Lung (tissue), 12 donors: Measurements from ENCODE around the gene TTLL7. TPM values are rescaled to one million over a fixed set of nuclear protein-coding genes. Genes with fewer than 3 reads are reported as not detected.
"Not testable (repeated sequence)": the region's sequence is repeated elsewhere in the genome, so short reads cannot be mapped to it uniquely, and the experiment has no call there.

Source experiments
- ATAC-seq: fragments of 200-7000 bp; cut with Tn5 transposase; one replicate; pipeline ENCODE4 v1.9.1; 2020; ENCODE audit warnings: moderate number of reproducible peaks; ENCODE audit not compliant: insufficient read depth, low FRiP score
- DNase-seq, 3 donors: peaks; one replicate each; pipeline ENCODE4 v3.0.0-alpha.2; 2013 to 2017
- H3K27ac ChIP-seq, 2 donors: one replicate each; pipeline ENCODE4 v1.5.1; 2013; ENCODE audit warnings: mild to moderate bottlenecking in 2 of 2, moderate library complexity in 2 of 2, control low read depth in 1 of 2, inconsistent platforms in 1 of 2, low read depth in 1 of 2, low read length in 1 of 2
- H3K27me3 ChIP-seq, 3 donors: one replicate each; pipeline ENCODE4 v1.5.1; 2013; ENCODE audit warnings: low read length in 2 of 3; ENCODE audit not compliant: control insufficient read depth in 3 of 3, insufficient read depth in 3 of 3
- H3K36me3 ChIP-seq, 4 donors: one replicate each; pipeline ENCODE4 v1.5.1; 2013; ENCODE audit warnings: low read length in 4 of 4, mild to moderate bottlenecking in 1 of 4, moderate library complexity in 1 of 4; ENCODE audit not compliant: control insufficient read depth in 4 of 4, insufficient read depth in 4 of 4
- H3K4me1 ChIP-seq, 5 donors: one replicate each; pipeline ENCODE4 v1.5.1; 2013; ENCODE audit warnings: low read length in 5 of 5, mild to moderate bottlenecking in 2 of 5, moderate library complexity in 1 of 5; ENCODE audit not compliant: control insufficient read depth in 5 of 5, insufficient read depth in 5 of 5
- H3K4me3 ChIP-seq: one replicate; pipeline ENCODE4 v1.5.1; 2013; ENCODE audit warnings: mild to moderate bottlenecking, control low read depth, moderate library complexity
- H3K9ac ChIP-seq, 2 donors: one replicate each; pipeline ENCODE4 v1.5.1; 2013; ENCODE audit warnings: low read length in 2 of 2, control low read depth in 1 of 2; ENCODE audit not compliant: insufficient read depth in 1 of 2
- H3K9me3 ChIP-seq, 4 donors: one replicate each; pipeline ENCODE4 v1.5.1; 2013; ENCODE audit warnings: low read length in 3 of 4, mild to moderate bottlenecking in 1 of 4, moderate library complexity in 1 of 4; ENCODE audit not compliant: control insufficient read depth in 4 of 4, insufficient read depth in 3 of 4
- CTCF ChIP-seq: IDR thresholded peaks from 2 replicates; pipeline ENCODE4 v1.5.1; 2012; ENCODE audit warnings: mild to moderate bottlenecking; ENCODE audit errors: control extremely low read depth, extremely low read depth
- whole genome bisulfite sequencing, 2 donors: extraction: QIAGEN DNeasy Blood & Tissue Kit; methylation state at CpG; one replicate each; pipeline ENCODE4 v1.1.7; 2013; 5-methylcytosine and 5-hydroxymethylcytosine counted together
- polyA plus RNA-seq, 2 donors: library from polyadenylated mRNA; stranded (reverse); fragments of 200-250 nt; gene quantifications; one replicate each; pipeline ENCODE4 v1.2.1, GENCODE V29; 2013
- total RNA-seq, 2 donors: library from RNA; depleted of rRNA in 1 of 2; stranded (reverse); fragments of >200 nt in 1 of 2; gene quantifications; one replicate each; pipeline ENCODE4 v1.2.1, GENCODE V29; 2014 to 2021
- donor health status: control.
- donor health status: control.
- donor health status: Bipolar disorder and iron deficiency.
- donor health status: healthy.
- donor health status: DM: yes; HTN: yes; CAD: no.

Gene TTLL7
- total and polyA plus RNA-seq, 4 donors, result 1.4 to 13.8 (median 9.1) TPM

- Histone ChIP-seq H3K27ac (no peak overlapping the region), H3K36me3 (no peaks in the 10 kb centered on the region), H3K4me1 (peaks cover 0 to 6% (median 0%) of the 10 kb centered on the region in 5 donors), H3K27me3 (peaks cover 0 to 22% (median 17%) of the 10 kb centered on the region in 3 donors), H3K9me3 (no peaks in the 10 kb centered on the region), H3K9ac (no peak overlapping the region), H3K4me3 (no peak overlapping the region)
- no peak for DNase-seq
- 89 to 96% methylated on average over 1 of the region's 1 CpG for WGBS, 2 donors
- TF ChIP-seq CTCF, result no peak
- no peak for ATAC-seq
These were observed 3.3 kb downstream of the TTLL7 start for GRCh38 chr1:83995649-83996048.

DNA sequence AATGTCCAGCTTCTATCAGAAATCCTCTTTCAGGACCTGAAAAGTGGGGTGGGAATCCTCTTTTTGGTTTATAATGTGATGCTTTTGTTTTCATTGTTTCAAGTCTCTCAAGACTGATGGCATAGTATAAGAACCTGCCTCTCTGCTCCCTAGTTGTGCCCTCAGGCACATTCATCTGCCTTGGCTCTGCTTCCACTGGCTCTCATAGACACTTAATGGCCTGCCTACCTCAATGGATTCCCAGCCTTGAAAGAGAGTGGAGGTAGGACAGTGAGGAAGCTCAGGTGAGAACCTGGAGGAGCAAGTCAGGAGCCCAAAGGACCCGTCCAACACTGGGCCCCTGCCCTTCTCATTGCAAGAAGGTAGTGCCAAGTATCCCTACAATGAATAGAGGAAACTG is 4.8 kb downstream of the TTLL7 start:
- 65 to 77% methylated on average over 1 of the region's 1 CpG for WGBS, 2 donors

DNA sequence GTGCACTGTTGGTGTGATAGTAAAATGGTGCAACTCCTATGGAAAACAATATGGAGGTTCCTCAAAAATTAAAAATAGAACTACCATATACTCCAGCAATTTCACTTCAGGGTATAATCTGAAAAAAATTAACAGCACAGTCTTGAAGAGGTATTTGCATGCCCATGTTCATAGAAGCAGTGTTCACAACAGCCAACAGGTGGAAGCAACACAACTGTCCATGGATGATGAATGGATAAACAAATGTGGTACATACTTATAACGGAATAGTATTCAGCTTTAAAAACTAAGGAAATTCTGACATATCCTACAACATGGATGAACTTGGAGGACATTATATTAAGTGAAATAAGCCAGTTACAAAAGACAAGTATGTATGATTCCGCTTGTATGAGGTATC is 8.2 kb downstream of the TTLL7 start:
- H3K9me3 ChIP-seq, result no peaks in the 10 kb centered on the region
- peaks cover 0 to 4% (median 0%) of the 10 kb centered on the region in 3 donors for H3K27me3 ChIP-seq
- no peak overlapping the region for H3K4me3 ChIP-seq
- H3K9ac ChIP-seq, result no peak overlapping the region
- H3K27ac ChIP-seq, result no peak overlapping the region
- DNase-seq (no peak), ATAC-seq (no peak)
- TF ChIP-seq CTCF, result no peak
- no peaks in the 10 kb centered on the region for H3K4me1 ChIP-seq
- no peaks in the 10 kb centered on the region for H3K36me3 ChIP-seq
- WGBS, 2 donors, result 87 to 90% methylated on average over 2 of the region's 2 CpGs

More for the DNA sequence above, 4.8 kb downstream of the TTLL7 start:
- Histone ChIP-seq H3K27me3 (peaks cover 0 to 13% (median 10%) of the 10 kb centered on the region in 3 donors), H3K4me1 (peaks cover 0 to 2% (median 0%) of the 10 kb centered on the region in 5 donors), H3K9ac (no peak overlapping the region), H3K4me3 (no peak overlapping the region), H3K9me3 (no peaks in the 10 kb centered on the region), H3K36me3 (no peaks in the 10 kb centered on the region), H3K27ac (no peak overlapping the region)
- TF ChIP-seq CTCF, result no peak
- DNase-seq, result no peak
- ATAC-seq, result no peak

- Histone ChIP-seq H3K27ac (no peak overlapping the region), H3K27me3 (no peaks in the 10 kb centered on the region), H3K36me3 (no peaks in the 10 kb centered on the region), H3K4me3 (no peak overlapping the region), H3K9ac (no peak overlapping the region), H3K9me3 (no peaks in the 10 kb centered on the region), H3K4me1 (no peaks in the 10 kb centered on the region)
- 94 to 96% methylated on average over 3 of the region's 3 CpGs for WGBS, 2 donors
- no peak for TF ChIP-seq CTCF
- ATAC-seq (no peak), DNase-seq (no peak)
These were observed 13.9 kb downstream of the TTLL7 start for GRCh38 chr1:83985048-83985447.

GRCh38 chr1:83983918-83984317 is 15.0 kb downstream of the TTLL7 start:
- H3K36me3 ChIP-seq, H3K4me1 ChIP-seq, H3K27me3 ChIP-seq, H3K27ac ChIP-seq, H3K9me3 ChIP-seq, H3K4me3 ChIP-seq, ATAC-seq, DNase-seq, H3K9ac ChIP-seq: not testable (repeated sequence)
- WGBS, 2 donors, result 88 to 96% methylated on average over 1 of the region's 1 CpG
